Measurements from ENCODE around the gene CPXM2. TPM values are rescaled to one million over a fixed set of nuclear protein-coding genes. Genes with fewer than 3 reads are reported as not detected.

Gene CPXM2
- total RNA-seq, 1 experiment from 2014 or later, result 0.12 TPM

GRCh38 chr10:123804716-123805115 is 86.9 kb downstream of the CPXM2 start:
- RAD21 ChIA-PET (ENCODE audit: low non-redundant PET in 1 of 2, low total read pairs in 2 of 2, uncharacterized antibody in 2 of 2, unreplicated experiment in 2 of 2), result no interaction called here
- no peak overlapping the region for H3K4me3 ChIP-seq (replicated peaks in 1 of 2; ENCODE audit: low read depth in 1 of 2, low read length in 2 of 2)
- no peaks in the 10 kb centered on the region for H3K4me1 ChIP-seq (ENCODE audit: control insufficient read depth in 1 of 2, insufficient read depth in 2 of 2, low read length in 2 of 2)
- H3K9ac ChIP-seq (ENCODE audit: low read length), result no peak overlapping the region
- TF ChIP-seq EZH2phosphoT487 (IDR thresholded peaks at IDR 0.05; ENCODE audit: borderline replicate concordance) (no peak), SRF (IDR thresholded peaks at IDR 0.05; ENCODE audit: low read depth) (no peak), CTCF (IDR thresholded peaks at IDR 0.05 in 2 of 3, conservative IDR thresholded peaks at IDR 0.05 in 1 of 3; ENCODE audit: borderline replicate concordance in 1 of 3, insufficient read depth in 1 of 3, low read depth in 2 of 3, low read length in 2 of 3) (no peak), CBX3 (IDR thresholded peaks at IDR 0.05; ENCODE audit: low read depth) (no peak), EGR1 (IDR thresholded peaks at IDR 0.05; ENCODE audit: low read depth) (no peak), SP1 (IDR thresholded peaks at IDR 0.05; ENCODE audit: low read depth) (no peak), REST (IDR thresholded peaks at IDR 0.05; ENCODE audit: low read depth) (no peak), CEBPB (IDR thresholded peaks at IDR 0.05; ENCODE audit: low read depth) (no peak), SIN3A (IDR thresholded peaks at IDR 0.05; ENCODE audit: low read depth) (no peak), EZH2 (IDR thresholded peaks at IDR 0.05) (no peak)
- DNase-seq (ENCODE audit: low read depth, low spot score) (no peak), ATAC-seq (no peak)
- H2AFZ ChIP-seq (ENCODE audit: low read depth, low read length, poor library complexity, severe bottlenecking), result no peak overlapping the region
- no peak overlapping the region for H3K27ac ChIP-seq (ENCODE audit: low read depth, low read length)
- no peaks in the 10 kb centered on the region for H3K79me2 ChIP-seq (ENCODE audit: insufficient read depth, low read length)
- no TSS peak for BruUV-seq (replicated peaks)
- peaks cover 77% of the 10 kb centered on the region for H3K27me3 ChIP-seq (ENCODE audit: insufficient read depth, low read length)
- no peaks in the 10 kb centered on the region for H4K20me1 ChIP-seq (ENCODE audit: insufficient read depth)
- no peaks in the 10 kb centered on the region for H3K9me2 ChIP-seq (ENCODE audit: insufficient read depth)
- intact Hi-C loops (cut with micrococcal nuclease), result no loop called here
- CTCF ChIA-PET, result no interaction called here
- H3K4me2 ChIP-seq (ENCODE audit: low read length), result no peak overlapping the region
- H3K9me3 ChIP-seq (ENCODE audit: control insufficient read depth in 1 of 2, insufficient read depth in 1 of 2, low read depth in 1 of 2, low read length in 2 of 2), result no peaks in the 10 kb centered on the region
- no peaks in the 10 kb centered on the region for H3K36me3 ChIP-seq (ENCODE audit: control insufficient read depth in 1 of 2, insufficient read depth in 2 of 2, low read length in 2 of 2)
- POLR2A ChIA-PET, result no interaction called here

Data from HCT116 (cell line).